Calu3 (cell line): ENCODE data around the gene SETD2. TPM values are rescaled to one million over a fixed set of nuclear protein-coding genes. Genes with fewer than 3 reads are reported as not detected.

ENCODE experiments used
- BruUV-seq: library from RNA; stranded (reverse); fragments of 400-500 nt; replicated peaks from 2 replicates; lab custom pipeline; 2021; lab: Mats Ljungman, UMichigan
- CTCF ChIA-PET: fragments of 300-600 bp; sonication (Branson Sonifier 250); formaldehyde crosslinking; loops from one replicate; lab custom pipeline; 2022; ENCODE audit warnings: antibody characterized with exemption; lab: Charles Lee
- DNase-seq: peaks from one replicate; pipeline ENCODE4 v3.0.0; 2022
- H3K27ac Mint-ChIP-seq: one replicate; pipeline ENCODE4 v1.8.0; 2022; ENCODE audit warnings: mixed read lengths; ENCODE audit not compliant: unreplicated experiment
- H3K27me3 Mint-ChIP-seq: one replicate; pipeline ENCODE4 v1.8.0; 2022; ENCODE audit warnings: mixed read lengths; ENCODE audit not compliant: unreplicated experiment
- H3K36me3 Mint-ChIP-seq: one replicate; pipeline ENCODE4 v1.8.0; 2022; ENCODE audit warnings: mild to moderate bottlenecking, moderate library complexity, mixed read lengths; ENCODE audit not compliant: insufficient read depth, unreplicated experiment
- H3K4me1 Mint-ChIP-seq: one replicate; pipeline ENCODE4 v1.8.0; 2022; ENCODE audit warnings: mild to moderate bottlenecking, low read depth, mixed read lengths; ENCODE audit not compliant: unreplicated experiment
- H3K4me3 Mint-ChIP-seq: one replicate; pipeline ENCODE4 v1.8.0; 2022; ENCODE audit warnings: mild to moderate bottlenecking, low read depth, moderate library complexity, mixed read lengths; ENCODE audit not compliant: unreplicated experiment
- H3K9me3 Mint-ChIP-seq: one replicate; pipeline ENCODE4 v1.8.0; 2022; ENCODE audit warnings: low read depth, mixed read lengths; ENCODE audit not compliant: unreplicated experiment
- intact Hi-C: fragments of 100-400 bp; cut with micrococcal nuclease; formaldehyde crosslinking; loops from one replicate; pipeline ENCODE4 v1.10.0; 2022; ENCODE audit not compliant: unreplicated experiment
- total RNA-seq: library from RNA; stranded (reverse); gene quantifications from 2 replicates; pipeline ENCODE4 v1.2.3, GENCODE V29; 2022
- TF ChIP-seq, protein P1 (sequence below): fragments of 200-600 bp; IDR thresholded peaks from one replicate; pipeline ENCODE4 v1.8.0; 2022; ENCODE audit warnings: antibody characterized with exemption; ENCODE audit not compliant: unreplicated experiment

SETD2 gene
- total RNA-seq, 1 experiment from 2014 or later: 39.2 TPM

DNA sequence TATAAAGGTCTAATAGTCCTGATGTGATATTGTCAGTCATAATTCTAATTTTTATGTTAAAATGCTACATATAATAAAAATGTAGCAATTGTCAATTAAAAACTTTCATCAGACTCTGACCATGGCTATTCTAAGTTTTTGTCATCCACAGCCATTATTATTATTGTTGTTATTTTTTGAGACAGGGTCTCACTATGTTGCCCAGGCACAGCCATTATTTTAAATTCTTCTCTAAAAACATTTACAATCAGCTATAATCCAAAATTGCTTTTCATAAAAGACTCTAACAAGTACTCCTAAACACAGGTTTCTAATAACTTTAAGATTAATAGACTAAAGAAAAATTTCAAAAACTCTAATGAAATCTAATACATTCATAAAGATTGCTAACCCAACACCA lies 41.0 kb upstream of the SETD2 start:
- Mint-ChIP-seq H3K9me3 (no peaks in the 10 kb centered on the region), H3K4me3 (no peak overlapping the region), H3K27me3 (no peaks in the 10 kb centered on the region), H3K4me1 (no peaks in the 10 kb centered on the region), H3K27ac (no peak overlapping the region), H3K36me3 (no peaks in the 10 kb centered on the region)
- no peak for DNase-seq
- no TSS peak for BruUV-seq
- CTCF ChIA-PET: no interaction called here
- TF ChIP-seq, protein P1, sequence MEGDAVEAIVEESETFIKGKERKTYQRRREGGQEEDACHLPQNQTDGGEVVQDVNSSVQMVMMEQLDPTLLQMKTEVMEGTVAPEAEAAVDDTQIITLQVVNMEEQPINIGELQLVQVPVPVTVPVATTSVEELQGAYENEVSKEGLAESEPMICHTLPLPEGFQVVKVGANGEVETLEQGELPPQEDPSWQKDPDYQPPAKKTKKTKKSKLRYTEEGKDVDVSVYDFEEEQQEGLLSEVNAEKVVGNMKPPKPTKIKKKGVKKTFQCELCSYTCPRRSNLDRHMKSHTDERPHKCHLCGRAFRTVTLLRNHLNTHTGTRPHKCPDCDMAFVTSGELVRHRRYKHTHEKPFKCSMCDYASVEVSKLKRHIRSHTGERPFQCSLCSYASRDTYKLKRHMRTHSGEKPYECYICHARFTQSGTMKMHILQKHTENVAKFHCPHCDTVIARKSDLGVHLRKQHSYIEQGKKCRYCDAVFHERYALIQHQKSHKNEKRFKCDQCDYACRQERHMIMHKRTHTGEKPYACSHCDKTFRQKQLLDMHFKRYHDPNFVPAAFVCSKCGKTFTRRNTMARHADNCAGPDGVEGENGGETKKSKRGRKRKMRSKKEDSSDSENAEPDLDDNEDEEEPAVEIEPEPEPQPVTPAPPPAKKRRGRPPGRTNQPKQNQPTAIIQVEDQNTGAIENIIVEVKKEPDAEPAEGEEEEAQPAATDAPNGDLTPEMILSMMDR: no peak
- intact Hi-C loops: no loop called here

DNA sequence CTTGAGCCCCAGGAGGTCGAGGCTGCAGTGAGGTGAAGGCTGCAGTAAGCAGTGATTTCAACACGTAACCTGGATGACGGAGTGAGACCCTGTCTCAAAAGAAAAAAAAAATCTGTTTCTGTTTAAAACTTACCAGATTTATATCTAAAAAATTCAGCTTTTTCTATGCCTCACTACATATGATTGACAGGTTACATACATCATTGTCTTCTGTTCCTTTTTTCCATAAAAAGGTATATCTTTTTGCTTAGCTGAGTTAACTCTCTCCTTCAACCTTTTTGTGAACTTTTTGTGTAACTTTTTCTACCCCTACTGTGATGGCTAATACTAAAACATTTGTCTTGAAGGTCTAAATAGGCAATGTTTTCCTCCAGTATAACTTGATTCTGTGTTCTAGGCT lies 38.6 kb upstream of the SETD2 start:
- Mint-ChIP-seq H3K4me3 (no peak overlapping the region), H3K27me3 (no peaks in the 10 kb centered on the region), H3K4me1 (no peaks in the 10 kb centered on the region), H3K9me3 (no peaks in the 10 kb centered on the region), H3K36me3 (no peaks in the 10 kb centered on the region), H3K27ac (no peak overlapping the region)
- DNase-seq: no peak
- CTCF ChIA-PET: no interaction called here
- BruUV-seq: no TSS peak
- TF ChIP-seq, protein P1: no peak
- intact Hi-C loops: no loop called here

DNA sequence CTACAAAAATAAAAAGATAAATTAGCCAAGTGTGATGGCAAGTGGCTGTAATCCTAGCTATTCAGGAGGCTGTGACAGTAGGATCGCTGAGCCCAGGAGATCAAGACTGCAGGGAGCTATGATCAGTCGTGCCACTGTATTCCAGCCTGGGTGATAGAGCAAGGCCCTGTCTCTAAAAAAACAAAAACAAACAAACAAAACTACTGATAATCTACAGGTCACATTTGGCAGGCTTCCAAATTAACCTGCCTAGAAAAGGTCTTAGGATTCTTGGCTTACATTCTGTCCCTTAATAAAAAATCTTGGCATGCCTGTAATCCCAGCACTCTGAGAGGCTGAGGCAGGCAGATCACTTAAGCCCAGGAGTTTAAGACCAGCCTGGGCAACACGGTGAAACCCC lies 33.4 kb upstream of the SETD2 start:
- H3K36me3 Mint-ChIP-seq: no peaks in the 10 kb centered on the region
- no peak for DNase-seq
- CTCF ChIA-PET: no interaction called here
- H3K4me1 Mint-ChIP-seq: no peaks in the 10 kb centered on the region
- no peaks in the 10 kb centered on the region for H3K9me3 Mint-ChIP-seq
- no TSS peak for BruUV-seq
- no peaks in the 10 kb centered on the region for H3K27me3 Mint-ChIP-seq
- H3K4me3 Mint-ChIP-seq: no peak overlapping the region
- no peak overlapping the region for H3K27ac Mint-ChIP-seq
- intact Hi-C loops: no loop called here
- TF ChIP-seq, protein P1: no peak

DNA sequence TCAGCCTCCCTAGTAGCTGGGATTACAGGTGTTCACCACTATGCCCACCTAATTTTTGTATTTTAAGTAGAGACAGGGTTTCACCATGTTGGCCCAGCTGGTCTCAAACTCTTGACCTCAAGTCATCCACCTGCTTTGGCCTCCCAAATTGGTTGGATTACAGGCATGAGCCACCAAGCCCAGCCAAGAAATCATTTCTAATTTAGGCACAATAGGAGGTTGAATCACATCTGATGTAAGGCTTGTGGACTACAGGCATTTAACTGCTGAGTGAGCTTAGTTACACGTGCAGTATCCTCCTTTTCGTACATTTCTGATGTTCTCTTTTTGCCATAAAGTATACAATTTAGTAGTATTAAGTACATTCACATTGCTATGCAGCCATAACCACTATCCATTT lies 31.1 kb upstream of the SETD2 start:
- CTCF ChIA-PET: no interaction called here
- intact Hi-C loops: no loop called here
- H3K4me3 Mint-ChIP-seq: no peak overlapping the region

More for the DNA sequence above, 31.1 kb upstream of the SETD2 start:
- no peak for DNase-seq
- H3K27ac Mint-ChIP-seq: no peak overlapping the region
- no TSS peak for BruUV-seq
- H3K36me3 Mint-ChIP-seq: no peaks in the 10 kb centered on the region
- TF ChIP-seq, protein P1: no peak
- H3K27me3 Mint-ChIP-seq: no peaks in the 10 kb centered on the region
- H3K9me3 Mint-ChIP-seq: no peaks in the 10 kb centered on the region
- H3K4me1 Mint-ChIP-seq: no peaks in the 10 kb centered on the region
